Activated CD4-positive, alpha-beta T cell treated with anti-CD3 and anti-CD28 coated beads for 4 hours (primary cell): ENCODE measurements around the gene SCGB1D1.
A peak's percentile ranks its signal among the peaks of the same experiment; 100 is the strongest.
"Not testable (repeated sequence)": the region's sequence is repeated elsewhere in the genome, so short reads cannot be mapped to it uniquely, and the experiment has no call there.

Source experiments
- DNase-seq, 2 donors: peaks; one replicate each; pipeline ENCODE4 v3.0.0-alpha.2; 2020

Gene SCGB1D1

GRCh38 chr11:62169448-62169847, 20.6 kb upstream of the SCGB1D1 start:
- DNase-seq, result no peak

- DNase-seq, result no peak
These were observed 20.1 kb upstream of the SCGB1D1 start for GRCh38 chr11:62169935-62170334.

GRCh38 chr11:62171261-62171723, 18.7 kb upstream of the SCGB1D1 start:
- DNase-seq, result peak; percentile 65 to 77

GRCh38 chr11:62172294-62172693, 17.7 kb upstream of the SCGB1D1 start:
- DNase-seq, result no peak

GRCh38 chr11:62176766-62177165, 13.2 kb upstream of the SCGB1D1 start:
- DNase-seq, result no peak

GRCh38 chr11:62179995-62180394, 10.0 kb upstream of the SCGB1D1 start:
- DNase-seq, result no peak

- no peak for DNase-seq
These were observed 8.9 kb upstream of the SCGB1D1 start for GRCh38 chr11:62181097-62181496.

- no peak for DNase-seq
These were observed 7.7 kb upstream of the SCGB1D1 start for GRCh38 chr11:62182147-62182891.

GRCh38 chr11:62186195-62186594, 3.8 kb upstream of the SCGB1D1 start:
- no peak for DNase-seq

GRCh38 chr11:62193952-62194351, 3.9 kb downstream of the SCGB1D1 start:
- DNase-seq, result no peak

GRCh38 chr11:62195010-62195409, 5.0 kb downstream of the SCGB1D1 start:
- not testable (repeated sequence) for DNase-seq

GRCh38 chr11:62195945-62196344, 5.9 kb downstream of the SCGB1D1 start:
- no peak for DNase-seq

GRCh38 chr11:62197400-62197799, 7.4 kb downstream of the SCGB1D1 start:
- DNase-seq, result not testable (repeated sequence)

- DNase-seq, result no peak
These were observed 11.4 kb downstream of the SCGB1D1 start for GRCh38 chr11:62201376-62201775.

- DNase-seq, result no peak
These were observed 12.9 kb downstream of the SCGB1D1 start for GRCh38 chr11:62202910-62203309.

- no peak for DNase-seq
These were observed 14.4 kb downstream of the SCGB1D1 start for GRCh38 chr11:62204430-62204829.

- no peak for DNase-seq
These were observed 15.4 kb downstream of the SCGB1D1 start for GRCh38 chr11:62205441-62205840.

GRCh38 chr11:62206276-62207066, 16.5 kb downstream of the SCGB1D1 start:
- DNase-seq, result not testable (repeated sequence)

GRCh38 chr11:62208785-62209144, 18.7 kb downstream of the SCGB1D1 start:
- no peak for DNase-seq

GRCh38 chr11:62217191-62217748, 27.3 kb downstream of the SCGB1D1 start:
- DNase-seq, result no peak

GRCh38 chr11:62221498-62221897, 31.5 kb downstream of the SCGB1D1 start:
- no peak for DNase-seq

GRCh38 chr11:62223095-62223494, 33.1 kb downstream of the SCGB1D1 start:
- DNase-seq, result no peak

GRCh38 chr11:62233730-62234129, 43.7 kb downstream of the SCGB1D1 start:
- DNase-seq, result no peak

GRCh38 chr11:62236187-62236586, 46.2 kb downstream of the SCGB1D1 start:
- DNase-seq, result no peak
